SHP77 treated with DMSO at 0.1 percent for 48 hours (cell line): ENCODE data around the gene C8G.

Source experiments
- DNase-seq: peaks from one replicate; lab custom pipeline; 2025; lab: John Stamatoyannopoulos, UW

The C8G gene

DNA sequence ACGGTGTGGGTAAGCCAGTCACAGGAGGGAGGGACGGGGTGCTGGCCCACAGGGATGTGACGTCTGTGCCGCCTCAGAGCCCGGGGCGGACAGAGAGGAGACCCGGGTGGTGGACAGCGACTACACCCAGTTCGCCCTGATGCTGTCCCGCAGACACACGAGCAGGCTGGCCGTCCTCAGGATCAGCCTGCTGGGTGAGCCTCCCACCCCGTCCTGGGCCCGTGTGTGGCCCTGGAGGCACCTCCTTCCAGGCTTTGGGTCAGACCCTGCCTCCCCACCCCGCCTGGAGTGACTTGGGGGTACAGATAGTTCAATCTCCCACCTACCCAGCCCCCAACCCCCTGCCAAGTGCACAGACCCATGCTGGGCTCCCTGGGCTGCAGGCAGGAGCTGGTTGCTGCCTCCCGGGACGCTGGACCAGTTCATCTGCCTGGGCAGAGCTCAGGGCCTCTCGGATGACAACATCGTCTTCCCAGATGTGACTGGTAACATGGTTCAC is 8.8 kb downstream of the C8G start:
- no peak for DNase-seq

DNA sequence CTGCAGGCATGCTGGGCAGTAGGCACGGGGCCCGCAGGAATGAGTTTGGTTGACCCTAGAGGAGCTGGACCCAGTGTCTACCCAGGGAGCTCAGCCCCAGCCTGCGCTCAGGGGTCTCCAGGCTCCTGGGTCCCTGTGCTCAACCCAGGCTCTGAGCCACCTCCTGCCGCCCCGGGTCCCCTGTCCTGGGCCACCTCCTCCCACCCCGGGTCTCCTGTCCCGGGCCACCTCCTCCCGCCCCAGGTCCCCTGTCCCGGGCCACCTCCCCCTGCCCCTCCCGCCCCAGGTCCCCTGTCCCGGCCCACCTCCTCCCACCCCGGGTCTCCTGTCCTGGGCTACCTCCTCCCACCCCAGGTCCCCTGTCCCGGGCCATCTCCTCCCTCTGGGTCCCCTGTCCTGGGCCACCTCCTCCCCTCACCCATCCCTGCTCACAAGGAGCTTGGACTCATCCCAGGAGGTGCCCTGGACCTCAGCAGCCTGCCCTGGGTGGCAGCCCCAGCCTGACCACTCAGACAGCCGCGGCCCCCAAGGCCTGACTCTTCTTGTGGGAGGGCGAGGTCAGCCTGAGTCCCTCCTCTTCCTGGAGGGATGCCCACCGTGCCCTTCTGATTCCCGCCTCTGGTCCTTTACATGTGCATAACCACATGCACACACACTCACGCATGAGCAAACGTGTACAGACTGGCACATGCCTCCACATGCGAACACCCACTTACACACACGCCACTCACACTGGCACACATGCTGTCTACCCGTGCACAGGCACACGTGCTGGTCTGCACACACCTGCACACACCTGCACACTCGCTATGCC is 9.4 kb downstream of the C8G start:
- DNase-seq, result no peak

GRCh38 chr9:136955202-136955942 is 10.3 kb downstream of the C8G start:
- no peak for DNase-seq

- DNase-seq, result no peak
These were observed 10.9 kb downstream of the C8G start for GRCh38 chr9:136955943-136956335.

GRCh38 chr9:136956604-136957003 is 11.6 kb downstream of the C8G start:
- DNase-seq, result no peak

DNA sequence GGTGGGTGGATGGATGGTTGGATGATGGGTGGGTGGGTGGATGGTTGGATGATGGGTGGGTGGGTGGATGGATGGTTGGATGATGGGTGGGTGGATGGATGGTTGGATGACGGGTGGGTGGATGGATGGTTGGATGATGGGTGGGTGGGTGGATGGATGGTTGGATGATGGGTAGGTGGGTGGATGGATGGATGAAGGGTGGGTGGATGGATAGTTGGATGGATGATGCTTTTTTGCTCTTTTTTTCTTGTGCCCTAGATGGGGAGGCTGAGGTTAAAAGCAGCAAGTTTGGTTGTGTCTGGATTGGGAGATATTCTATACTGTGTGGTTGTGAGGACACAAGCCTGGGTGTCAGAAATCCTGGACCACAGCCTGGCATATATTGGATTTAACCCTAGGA is 12.4 kb downstream of the C8G start:
- no peak for DNase-seq

DNA sequence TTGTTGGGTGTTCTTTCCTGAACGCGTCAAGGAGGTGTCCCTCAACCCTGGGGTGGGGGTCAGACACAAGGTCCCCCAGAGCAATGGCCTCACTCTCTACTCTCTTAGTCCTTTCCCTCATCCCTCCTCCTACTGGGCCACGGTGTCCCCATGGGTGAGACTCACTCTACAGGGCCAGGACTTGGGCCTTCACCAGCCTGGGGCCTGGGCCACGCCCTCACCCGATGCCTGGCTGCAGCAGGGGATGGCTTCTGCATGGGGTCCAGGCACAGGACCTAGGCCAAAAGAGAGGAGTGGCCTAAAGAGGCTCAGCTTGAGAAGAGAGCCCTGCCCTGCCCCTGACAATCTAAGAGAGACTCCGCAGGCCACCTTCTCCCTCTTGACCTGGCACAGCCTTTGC is 12.9 kb downstream of the C8G start:
- no peak for DNase-seq

DNA sequence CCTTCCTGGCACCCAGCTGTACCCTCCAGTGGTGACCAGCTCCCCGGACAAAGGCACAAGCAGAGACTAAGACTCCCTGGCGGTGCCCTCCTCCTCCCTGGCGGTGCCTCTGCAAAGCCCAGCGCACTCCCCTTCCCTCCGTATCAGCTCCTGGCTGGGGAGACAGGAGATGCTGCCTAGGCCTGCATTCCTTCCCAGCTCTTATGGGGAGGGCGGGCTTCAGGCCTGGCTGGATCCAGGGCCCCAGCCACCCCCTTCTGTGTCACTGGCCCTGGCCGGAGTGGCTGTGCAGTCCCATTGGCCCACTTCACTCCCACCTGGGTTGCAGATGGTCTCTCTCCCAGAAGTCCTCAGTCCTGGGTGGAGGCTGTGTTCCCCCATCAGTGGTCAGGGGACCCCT is 13.4 kb downstream of the C8G start:
- DNase-seq, result no peak

DNA sequence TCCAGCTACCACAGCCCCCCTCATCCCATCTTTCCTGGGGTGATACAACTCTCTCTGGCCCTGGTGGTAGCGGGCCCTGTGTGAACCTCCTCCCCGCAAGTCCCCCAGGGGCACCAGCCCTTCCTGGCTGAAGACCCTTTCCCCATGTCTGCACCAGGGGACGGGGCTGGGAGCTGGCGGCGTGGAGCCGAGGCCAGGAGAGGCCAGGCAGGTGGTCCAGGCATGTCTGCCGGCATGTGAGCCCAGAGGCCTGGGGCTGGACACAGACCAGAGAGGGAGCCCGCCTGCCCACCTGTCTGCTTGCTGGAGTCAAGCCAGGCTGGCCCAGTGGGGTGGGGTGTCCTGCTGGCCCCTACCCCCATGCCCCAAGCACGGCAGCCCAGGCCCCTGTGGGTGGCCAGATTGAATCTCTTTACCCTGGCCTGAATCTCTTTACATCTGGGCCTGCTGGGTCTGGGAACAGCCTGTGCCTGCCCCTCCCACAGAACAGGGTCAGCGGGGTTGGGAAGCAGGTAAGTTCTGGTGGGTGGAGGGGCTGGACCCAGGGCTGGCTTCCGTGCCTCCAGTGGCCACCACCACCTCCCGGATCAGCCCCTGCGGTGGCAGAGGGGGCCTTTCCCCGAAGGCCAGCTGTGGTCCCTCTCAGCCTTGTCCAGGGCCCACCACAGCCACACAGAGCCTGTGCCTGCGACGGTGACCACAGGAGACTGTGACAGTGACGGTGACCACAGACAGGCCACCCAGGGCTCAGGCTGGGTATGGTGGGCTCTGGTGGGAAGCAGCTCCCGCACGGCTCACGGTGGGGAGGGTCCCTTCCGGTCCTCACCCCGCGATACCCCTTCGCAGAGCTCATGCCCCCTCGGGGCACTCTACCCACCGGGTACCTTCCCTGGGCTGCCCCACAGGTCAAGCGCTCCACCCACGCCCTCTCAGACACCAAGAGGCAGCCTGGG is 14.1 kb downstream of the C8G start:
- DNase-seq, result no peak

DNA sequence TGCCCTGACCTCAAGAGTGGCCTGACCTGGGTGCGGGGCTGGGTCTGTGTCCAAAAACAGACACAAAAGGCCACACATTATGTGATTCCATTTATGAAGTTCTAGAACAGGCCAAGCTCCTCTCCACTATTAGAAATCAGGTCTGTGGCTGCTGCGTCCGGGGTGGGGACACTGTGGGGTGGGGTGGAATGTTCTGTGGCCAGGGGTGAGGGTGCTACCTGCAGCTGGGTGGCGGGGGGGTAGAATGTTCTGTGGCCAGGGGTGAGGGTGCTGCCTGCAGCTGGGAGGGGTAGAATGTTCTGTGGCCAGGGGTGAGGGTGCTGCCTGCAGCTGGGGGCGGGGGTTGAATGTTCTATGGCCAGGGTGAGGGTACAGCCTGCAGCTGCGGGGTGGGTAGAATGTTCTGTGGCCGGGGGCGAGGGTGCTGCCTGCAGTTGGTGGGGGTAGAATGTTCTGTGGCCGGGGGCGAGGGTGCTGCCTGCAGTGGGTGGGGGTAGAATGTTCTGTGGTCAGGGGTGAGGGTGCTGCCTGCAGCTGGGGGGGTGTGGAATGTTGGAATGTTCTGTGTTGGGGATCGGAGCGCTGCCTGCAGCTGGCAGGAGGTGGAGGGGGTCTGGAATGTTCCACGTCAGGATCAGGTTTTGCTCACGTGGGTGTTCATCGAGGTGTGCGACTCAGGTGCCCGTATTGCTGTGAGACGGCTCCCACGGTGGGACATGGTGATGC is 15.3 kb downstream of the C8G start:
- no peak for DNase-seq

DNA sequence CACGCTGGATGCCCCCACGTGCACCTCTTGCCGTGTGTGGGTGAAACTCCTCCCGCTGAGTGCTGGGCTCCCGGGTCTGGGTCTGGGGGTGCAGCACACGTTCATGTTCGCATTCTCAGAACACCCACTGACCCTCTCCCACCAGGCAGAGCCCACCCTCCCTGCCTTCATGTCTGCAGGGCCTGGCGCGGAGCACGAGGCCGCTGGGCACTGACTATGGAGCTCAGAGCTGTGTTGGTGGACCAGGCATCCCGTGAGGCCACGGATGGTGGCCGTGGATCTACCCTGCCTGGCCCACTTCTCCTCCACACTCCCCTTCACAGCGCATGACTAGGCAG is 15.9 kb downstream of the C8G start:
- DNase-seq, result no peak

- DNase-seq, result no peak
These were observed 16.4 kb downstream of the C8G start for GRCh38 chr9:136961279-136962065.

DNA sequence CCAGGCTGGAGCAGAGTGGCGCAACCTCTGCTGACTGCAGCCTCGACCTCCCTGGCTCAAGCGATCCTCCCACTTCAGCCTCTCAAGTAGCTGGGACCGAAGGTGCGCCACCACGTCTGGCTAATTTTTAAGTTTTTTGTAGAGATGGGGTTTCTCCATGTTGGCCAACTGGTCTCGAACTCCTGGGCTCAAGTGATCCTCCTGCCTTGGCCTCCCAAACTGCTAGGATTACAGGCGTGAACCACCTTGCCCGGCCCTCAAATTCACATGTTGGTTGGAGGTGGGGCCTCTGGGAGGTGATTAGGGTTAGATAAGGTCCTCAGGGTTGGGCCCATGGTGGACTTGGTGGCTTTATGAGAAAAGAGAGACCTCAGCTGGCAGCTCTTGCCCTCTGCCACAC is 17.1 kb downstream of the C8G start:
- no peak for DNase-seq

- no peak for DNase-seq
These were observed 17.7 kb downstream of the C8G start for GRCh38 chr9:136962701-136963248.

- no peak for DNase-seq
These were observed 18.3 kb downstream of the C8G start for GRCh38 chr9:136963341-136963740.

DNA sequence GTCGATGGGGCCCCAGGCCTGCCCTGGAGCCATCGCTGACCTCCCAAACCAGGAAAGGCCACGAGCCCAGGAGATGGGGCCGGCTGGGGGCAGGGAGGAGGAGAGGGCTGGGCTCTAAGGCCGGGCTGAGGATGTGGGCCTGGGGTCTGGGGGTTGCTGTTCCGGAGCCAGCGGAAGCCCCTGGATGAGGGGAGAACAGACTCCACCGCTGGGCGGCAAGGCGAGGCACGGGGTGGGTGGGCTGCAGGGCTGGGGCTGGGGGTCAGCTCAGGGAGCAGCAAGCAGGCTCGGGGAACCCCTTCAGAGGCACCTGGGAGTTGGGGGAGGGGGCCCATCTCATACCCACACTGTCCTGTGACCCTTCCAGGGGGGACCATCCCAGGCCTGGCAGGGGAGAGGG is 18.7 kb downstream of the C8G start:
- DNase-seq, result no peak

GRCh38 chr9:136964171-136964689 is 19.2 kb downstream of the C8G start:
- no peak for DNase-seq

DNA sequence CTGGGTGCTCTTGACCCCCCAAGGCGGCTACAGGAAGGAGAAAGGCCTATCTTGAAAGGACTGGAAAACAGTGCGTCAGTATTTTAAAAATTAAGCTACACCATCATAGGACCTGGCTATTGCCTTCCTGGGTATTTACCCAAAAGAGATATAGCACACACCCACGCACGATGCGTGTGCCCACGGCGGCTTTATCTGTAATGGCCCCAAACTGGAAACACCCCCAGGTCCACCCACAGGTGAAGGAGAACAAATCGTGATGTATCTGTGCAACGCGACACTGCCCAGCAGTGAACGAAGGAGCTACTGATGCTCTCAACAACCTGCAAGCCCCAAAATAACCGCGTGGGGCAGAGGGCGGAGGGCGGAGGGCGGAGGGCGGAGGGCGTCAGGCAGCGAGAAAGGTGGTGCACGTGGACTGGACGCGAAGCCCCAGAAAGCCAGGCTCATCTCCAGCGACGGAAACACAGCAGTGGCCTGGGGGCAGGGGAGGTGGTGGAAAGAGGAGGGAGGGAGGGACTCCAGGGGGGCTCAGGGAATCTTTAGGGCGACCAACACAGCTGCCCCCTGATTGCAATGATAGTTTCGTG is 19.9 kb downstream of the C8G start:
- no peak for DNase-seq

- DNase-seq, result no peak
These were observed 20.9 kb downstream of the C8G start for GRCh38 chr9:136965771-136966484.
